ENCODE measurements around the gene ALPI.
"Not testable (repeated sequence)": the region's sequence is repeated elsewhere in the genome, so short reads cannot be mapped to it uniquely, and the experiment has no call there.

The ALPI gene

DNA sequence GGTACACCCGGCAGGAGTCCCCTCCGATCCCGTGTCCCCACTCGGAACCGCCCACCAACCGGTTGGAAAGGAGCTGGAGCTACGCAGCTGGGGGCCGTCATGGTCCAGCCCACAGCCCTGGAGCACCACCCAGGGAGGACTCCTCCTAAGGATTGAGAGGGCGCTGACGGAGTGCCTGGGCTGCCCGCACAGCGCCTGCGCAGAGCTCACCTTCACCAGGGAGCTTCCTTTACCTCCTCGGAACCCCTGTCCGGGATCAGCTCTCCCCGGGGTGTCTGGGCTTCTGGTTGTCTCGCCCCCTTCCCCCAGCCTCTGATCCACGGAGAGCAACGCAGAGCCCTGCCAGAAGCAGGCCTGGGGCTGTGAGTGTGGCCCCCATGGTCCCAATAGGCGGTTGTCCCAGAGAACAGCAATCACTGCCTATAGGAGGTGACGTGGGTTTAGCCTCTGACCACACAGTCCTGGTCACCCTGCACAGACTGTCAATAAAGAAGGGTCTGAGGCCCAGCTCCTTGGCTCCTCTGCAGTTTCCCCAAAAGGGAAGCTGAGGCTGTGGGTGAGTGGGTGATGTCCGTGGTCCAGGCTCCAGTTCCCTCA lies 34.7 kb upstream of the ALPI start:
- DNase-seq (ENCODE audit: low read depth): no peak

- no peak for DNase-seq (ENCODE audit: low read depth)
Measured at GRCh38 chr2:232422051-232422450, 33.9 kb upstream of the ALPI start.

- not testable (repeated sequence) for DNase-seq (ENCODE audit: low read depth)
Measured at GRCh38 chr2:232422996-232423395, 33.0 kb upstream of the ALPI start.

- not testable (repeated sequence) for DNase-seq (ENCODE audit: low read depth)
Measured at GRCh38 chr2:232423407-232423806, 32.5 kb upstream of the ALPI start.

- no peak for DNase-seq (ENCODE audit: low read depth)
Measured at GRCh38 chr2:232431705-232432590, 24.0 kb upstream of the ALPI start.

DNA sequence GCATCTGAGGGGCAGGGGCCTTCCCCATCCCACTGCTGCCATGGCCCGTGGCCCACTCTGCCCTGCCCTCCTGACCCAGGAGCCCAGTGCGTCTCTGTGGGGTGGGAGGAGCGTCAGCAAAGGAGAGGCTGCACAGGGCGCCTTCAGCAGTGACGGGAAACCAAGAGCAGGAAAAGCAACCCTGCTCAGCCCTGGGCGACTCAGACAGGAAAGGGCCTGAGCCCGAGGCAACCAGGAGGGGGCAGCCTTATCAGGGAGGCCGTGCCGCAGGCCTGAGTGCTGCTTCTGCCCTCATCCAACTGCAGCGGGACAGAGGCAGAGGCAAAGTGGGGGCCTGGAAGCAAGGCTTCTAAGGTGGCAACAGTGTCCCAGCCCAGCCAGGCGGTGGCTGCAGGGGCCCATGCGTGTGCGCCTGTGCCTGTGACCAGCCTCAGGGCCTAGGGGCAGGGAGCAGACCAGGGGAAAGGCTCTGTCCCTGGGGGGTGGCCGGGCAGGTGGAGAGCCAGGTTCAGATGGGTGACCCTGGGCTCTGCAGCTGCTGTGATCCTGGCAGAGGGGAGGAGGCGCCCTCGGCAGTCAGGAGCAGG lies 23.3 kb upstream of the ALPI start:
- DNase-seq (ENCODE audit: low read depth): no peak

GRCh38 chr2:232433622-232434021 lies 22.3 kb upstream of the ALPI start:
- not testable (repeated sequence) for DNase-seq (ENCODE audit: low read depth)

- DNase-seq (ENCODE audit: low read depth): no peak
Measured at GRCh38 chr2:232434091-232434490, 21.9 kb upstream of the ALPI start.

DNA sequence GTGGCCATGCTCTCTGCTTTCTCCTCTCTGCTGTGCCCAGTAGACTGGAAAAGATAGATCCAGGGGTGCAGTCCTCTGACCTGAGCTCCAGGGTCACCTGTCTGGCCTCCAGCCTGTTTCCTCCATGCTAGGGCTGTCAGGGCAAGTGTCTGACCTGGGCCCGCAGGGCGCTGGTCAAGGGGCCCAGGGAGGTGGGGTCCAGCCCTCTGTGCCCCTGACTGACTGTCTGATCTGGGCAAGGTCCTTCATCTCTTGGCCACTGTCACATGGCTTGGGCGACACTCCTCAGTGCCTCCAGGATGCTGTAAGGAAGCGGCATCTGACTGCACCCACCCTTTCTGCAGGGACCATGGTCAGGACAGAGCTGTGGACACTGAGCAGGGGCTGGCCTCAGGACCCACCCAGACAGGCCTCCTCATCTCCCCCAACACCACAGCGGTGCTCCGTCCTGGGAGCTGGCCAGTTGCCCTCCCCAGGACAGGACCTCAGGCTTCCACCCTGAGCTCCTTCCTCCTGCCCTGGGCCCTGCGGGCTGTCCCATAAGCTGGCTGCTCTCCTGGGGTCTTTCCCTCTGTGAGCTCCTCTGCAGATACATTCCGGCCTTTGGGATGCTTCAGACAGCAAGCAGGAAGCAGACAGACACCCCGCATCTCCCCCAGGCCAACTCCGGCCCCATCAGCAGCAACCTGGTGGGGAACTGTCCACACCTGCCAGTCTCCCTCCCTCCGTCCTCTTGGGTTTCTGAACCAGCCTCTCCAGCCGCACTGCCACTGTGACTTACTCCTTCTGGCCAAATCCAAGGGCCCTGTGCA lies 21.2 kb upstream of the ALPI start:
- DNase-seq (ENCODE audit: low read depth): no peak

- no peak for DNase-seq (ENCODE audit: low read depth)
Measured at GRCh38 chr2:232435375-232435648, 20.6 kb upstream of the ALPI start.

DNA sequence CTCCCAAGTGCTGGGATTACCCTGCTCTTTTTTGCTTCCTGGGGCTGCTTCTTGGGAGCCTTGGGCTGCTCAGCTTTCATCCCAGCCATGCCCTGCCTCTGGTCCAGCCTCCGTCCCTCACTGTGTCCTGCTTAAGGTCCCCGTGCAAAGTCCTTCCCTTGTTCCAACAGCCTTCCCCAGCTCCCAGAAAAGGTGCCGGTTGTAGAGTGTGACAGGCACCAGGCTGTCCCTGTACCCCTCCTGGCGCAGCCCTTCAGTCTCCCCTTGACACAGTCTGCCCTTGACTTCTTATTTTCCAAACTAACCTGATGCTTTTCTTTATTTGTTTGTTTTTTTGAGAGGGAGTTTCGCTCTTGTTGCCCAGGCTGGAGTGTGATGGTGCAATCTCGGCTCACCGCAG lies 20.1 kb upstream of the ALPI start:
- no peak for DNase-seq (ENCODE audit: low read depth)

GRCh38 chr2:232436381-232437194 lies 19.4 kb upstream of the ALPI start:
- DNase-seq (ENCODE audit: low read depth): no peak

DNA sequence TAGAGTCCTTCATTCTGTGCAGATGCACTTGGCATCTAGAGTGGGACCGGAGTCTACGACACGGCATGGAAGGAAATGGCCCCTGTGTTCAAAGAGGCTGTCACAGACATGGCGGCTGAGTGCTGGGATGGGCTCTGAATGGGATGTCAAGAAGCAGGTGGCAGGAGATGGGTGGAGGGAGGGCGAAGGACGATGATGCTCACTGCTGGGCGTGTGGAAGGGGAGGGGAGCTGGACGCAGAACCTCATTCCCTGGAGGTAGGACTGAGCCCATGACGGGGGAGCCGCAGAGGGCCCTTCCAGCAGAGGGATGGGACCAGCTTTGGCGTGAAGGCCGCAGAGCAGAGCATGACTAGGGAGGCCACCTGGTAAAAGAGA lies 18.8 kb upstream of the ALPI start:
- DNase-seq (ENCODE audit: low read depth): no peak

DNA sequence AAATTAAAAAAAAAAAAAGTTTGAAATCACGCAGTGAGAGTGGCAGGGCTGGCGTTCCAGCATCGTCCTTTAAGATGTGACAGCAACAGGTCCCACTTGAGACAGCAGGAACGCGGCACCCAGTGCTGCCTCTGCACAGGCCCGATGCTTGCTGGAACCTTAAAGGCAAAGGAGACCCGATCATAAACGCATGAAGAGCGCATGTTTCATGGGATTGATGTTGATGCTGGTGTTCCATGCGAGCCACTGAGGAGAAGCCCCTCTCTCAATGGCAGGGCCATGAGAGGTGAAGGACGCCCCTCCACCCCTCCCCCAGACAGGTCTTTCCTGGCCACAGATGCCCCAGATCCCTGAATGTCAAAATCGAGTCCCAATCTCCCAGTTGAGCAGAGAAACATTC lies 17.9 kb upstream of the ALPI start:
- DNase-seq (ENCODE audit: low read depth): no peak

- DNase-seq (ENCODE audit: low read depth): no peak
Measured at GRCh38 chr2:232438951-232439757, 16.8 kb upstream of the ALPI start.

DNA sequence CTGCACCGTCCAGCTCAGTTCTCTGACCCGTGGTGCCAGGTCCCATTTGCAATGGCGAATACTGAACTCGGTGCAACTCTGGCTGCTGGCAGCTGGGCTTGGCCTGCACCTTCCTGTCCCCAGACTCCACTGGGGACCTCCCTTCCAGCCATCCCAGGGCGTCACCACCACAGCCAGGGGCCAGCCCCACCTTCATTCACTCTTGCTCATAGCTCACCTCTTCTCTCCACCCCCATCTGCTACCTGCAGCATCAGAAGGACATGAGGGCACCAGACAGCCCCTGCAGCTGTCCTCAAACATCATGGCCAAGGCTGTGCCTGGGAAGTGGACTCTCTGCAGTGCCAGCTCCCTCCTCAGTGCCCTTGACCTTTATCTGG lies 16.2 kb upstream of the ALPI start:
- DNase-seq (ENCODE audit: low read depth): no peak

GRCh38 chr2:232440220-232441018 lies 15.5 kb upstream of the ALPI start:
- DNase-seq (ENCODE audit: low read depth): not testable (repeated sequence)

DNA sequence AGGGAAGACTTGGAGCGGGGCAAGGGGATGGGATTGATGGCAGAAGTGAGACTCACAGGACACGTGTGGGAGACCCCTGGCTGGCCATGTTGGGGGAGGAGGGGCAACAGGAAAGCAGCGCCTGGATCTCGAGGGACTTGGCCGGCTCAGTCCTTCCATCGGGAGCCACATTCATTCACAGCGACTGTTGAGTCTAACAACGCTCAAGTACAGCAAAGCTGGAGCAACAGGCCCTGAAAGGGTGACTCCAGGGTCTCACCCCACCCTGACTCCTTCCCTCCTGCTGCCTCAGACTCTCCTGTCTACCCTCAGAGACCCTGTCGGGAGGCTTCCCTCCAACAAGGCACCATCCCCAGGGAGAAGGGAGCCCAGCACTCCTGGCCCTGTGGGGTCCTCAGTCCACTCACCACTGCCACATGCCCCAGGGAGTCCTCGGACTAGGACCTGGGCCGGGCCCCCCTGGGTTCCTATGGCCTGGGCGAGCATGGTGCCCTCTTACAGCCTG lies 14.8 kb upstream of the ALPI start:
- DNase-seq (ENCODE audit: low read depth): no peak

DNA sequence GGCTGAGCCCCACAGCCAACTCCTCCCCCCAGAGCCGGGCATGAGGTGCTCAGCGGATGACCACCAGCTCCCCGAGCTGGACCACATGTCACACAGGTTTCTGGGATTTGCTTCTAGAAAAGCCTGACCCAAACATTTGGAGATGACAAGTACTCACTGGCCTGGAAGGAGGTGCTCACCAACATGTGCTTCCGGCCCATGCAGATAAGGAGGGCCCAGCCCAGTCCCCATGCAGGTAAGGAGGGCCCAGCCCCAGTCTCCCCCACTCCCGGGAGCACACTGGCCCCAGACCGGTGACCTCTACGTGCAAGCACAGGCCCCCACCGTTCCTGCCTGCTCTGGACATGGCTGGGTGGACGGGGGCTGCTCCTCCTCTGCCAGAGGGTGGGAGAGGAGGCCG lies 14.0 kb upstream of the ALPI start:
- DNase-seq (ENCODE audit: low read depth): not testable (repeated sequence)

DNA sequence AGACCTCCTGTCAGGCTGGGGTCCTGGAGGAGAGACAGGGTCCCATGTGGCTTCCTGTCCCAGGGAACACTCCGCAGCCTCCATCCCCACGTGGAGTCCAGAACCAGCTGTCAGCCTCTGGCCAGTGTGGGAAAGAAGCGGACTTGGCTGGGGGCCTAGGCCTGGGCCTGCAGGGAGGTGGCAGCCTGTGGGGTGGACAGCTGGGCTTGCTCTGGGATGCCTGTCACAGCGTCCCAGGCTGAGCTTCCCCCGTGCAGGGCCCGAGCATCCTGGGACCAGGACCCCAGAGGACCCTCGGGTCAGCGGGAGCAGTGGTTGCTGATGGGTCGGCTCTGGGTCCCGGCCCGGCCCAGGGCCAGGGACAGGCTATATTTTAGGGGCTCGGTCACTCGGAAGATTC lies 13.5 kb upstream of the ALPI start:
- not testable (repeated sequence) for DNase-seq (ENCODE audit: low read depth)

Data from HS-27A (cell line).